ENCODE data around the gene LINGO3.

The LINGO3 gene

DNA sequence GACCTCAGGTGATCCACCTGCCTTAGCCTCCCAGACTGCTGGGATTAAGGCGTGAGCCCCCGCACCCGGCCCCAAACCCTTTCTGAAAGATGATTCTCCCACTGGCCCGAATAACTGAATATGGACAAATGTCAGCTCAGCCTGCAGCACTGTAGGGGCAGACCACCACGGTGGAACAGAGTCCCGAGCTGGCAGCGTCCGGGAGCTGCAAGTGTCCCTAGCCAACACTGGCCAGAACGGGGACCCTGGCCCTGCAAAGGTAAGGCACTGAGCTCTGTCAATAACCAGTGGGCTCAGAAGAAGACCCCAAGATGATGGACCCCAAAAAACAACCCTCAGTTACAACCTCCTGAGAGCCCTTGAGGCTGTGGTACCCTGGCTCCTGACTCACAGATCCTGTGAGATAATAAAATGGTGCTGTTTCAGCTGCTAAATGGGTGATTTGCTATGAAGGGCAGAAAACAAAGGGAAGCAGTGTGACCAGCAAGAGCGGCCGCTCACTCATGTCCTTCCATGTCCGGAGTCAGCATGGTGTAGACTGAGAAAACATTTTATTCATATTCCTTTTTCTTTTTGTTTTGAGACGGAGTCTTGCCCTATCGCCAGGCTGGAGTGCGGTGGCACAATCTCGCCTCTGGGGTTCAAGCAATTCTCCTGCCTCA lies 18.9 kb upstream of the LINGO3 start:
- no peak for DNase-seq (ENCODE audit: low read depth)

DNA sequence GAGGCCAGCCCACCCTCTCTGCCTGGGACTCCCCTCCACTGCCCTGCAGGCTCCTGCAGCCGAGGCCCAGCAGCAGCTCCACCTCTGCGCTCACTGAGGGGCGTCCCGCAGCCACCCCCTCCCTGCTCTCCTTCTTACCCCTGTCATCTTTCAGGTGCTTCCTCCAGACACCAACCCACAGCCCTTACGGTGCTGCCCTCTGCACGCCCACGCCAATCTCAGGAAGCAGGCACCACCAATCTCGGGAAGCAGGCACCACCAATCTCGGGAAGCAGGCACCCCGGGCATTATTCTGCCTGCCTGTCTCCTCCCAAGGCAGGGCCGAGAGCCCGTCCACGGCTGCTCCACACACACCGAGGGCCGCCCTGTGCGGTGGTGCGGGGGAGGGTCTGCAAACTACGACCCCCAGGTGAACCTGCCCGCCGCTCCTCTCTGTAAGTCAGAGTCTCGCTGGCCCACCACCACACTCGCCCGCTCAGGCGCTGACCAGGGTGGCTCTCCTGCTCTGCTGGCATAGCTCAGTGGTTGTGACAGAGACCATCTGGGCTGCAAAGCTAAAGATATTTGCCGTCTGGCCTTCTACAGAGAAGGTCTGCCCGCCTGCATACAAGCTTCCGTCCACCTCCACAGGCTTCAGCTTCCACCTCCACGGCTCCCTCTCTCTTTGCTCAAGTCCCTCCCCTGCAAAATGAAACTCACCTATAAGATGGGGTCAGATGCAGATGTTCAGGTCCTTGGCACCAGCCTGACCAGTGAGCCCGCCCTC lies 17.5 kb upstream of the LINGO3 start:
- no peak for DNase-seq (ENCODE audit: low read depth)

DNA sequence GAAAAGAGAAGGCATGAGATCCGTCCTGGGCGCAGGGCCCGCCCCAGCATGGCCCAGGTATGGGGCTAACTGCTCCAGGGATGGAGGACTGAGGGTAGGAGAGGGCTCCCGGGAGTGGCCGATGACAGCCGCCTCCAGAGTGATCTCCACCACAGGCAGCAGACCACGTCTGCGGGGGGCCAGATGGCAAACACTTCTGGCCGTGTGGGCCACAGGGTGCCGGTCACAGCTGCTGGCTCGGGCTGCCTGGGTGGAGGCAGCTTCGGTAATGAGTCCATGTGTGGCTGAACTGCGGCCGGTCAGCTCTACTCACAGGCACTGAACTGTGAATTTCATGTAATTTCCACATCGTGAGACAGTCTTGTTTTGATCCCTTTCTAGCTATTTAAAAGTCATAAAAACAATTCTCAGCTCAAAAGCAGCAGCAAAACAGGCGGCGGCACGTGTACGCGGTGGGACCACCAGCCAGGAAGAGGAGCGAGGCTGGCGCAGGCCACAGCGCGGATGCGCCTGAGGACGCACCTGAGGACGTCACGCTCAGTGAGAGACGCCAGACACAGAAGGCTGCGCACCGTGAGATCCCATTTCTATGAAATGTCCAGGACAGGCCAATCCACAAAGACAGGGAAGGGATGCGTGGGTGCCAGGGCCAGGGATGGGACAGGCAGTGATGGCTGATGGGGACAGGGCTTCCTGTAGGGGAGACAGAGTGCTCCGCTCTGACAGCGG lies 16.4 kb upstream of the LINGO3 start:
- no peak for DNase-seq (ENCODE audit: low read depth)

DNA sequence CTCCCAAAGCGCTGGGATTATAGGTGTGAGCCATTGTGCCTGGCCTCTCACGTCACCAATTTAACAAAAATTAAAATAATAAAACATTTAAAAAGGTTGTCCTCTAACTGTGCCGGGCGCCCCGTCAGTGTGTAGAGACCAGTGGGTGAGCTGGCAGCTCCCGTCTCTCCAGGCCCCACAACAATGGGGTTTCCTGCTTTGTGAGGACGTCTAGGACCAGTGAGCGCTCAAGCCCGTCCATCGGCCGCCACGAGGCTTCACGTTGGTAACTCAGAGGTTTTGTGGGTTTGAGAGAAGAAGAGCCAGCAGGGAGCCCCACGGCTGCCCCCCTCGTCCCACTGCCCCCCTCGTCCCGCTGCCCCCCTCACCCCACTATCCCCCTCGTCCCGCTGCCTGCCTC lies 15.8 kb upstream of the LINGO3 start:
- no peak for DNase-seq (ENCODE audit: low read depth)

GRCh38 chr19:2321565-2322283 lies 13.8 kb upstream of the LINGO3 start:
- no peak for DNase-seq (ENCODE audit: low read depth)

DNA sequence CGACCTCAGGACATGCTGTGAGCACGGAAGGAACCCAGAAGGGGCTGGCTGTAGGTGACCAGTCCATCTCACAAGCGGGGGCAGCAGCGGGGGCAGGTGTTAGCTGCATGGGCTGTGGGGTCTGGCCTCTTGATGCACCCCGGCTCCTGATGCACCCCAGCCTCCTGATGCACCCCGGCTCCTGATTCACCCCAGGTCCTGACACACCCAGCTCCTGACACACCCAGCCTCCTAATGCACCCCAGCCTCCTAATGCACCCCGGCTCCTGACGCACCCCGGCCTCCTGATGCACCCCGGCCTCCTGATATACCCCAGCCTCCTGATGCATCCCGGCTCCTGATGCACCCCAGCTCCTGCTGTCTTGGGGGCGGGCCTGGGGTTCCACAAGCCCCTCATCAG lies 13.0 kb upstream of the LINGO3 start:
- no peak for DNase-seq (ENCODE audit: low read depth)

GRCh38 chr19:2320049-2320448 lies 12.1 kb upstream of the LINGO3 start:
- no peak for DNase-seq (ENCODE audit: low read depth)

DNA sequence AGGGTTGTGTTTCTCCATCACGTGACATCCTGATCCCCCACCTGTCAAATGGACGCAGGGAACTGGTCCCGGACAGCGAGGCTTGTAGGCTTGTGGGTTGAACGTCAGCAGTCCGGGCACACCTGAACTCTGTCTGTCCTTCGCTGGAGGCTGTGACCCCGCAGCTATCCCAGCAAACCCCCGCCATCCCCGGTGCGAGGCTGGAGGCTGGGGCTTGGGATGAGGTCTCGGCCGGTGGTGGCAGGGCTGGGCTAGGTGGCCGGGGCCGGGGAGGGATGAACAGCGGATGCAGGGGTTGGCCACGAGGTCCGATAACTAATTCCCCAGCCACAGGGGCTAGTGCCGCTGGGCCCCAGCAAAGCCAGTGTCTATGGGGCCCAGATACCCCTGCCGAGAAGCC lies 11.6 kb upstream of the LINGO3 start:
- DNase-seq (ENCODE audit: low read depth) = no peak

DNA sequence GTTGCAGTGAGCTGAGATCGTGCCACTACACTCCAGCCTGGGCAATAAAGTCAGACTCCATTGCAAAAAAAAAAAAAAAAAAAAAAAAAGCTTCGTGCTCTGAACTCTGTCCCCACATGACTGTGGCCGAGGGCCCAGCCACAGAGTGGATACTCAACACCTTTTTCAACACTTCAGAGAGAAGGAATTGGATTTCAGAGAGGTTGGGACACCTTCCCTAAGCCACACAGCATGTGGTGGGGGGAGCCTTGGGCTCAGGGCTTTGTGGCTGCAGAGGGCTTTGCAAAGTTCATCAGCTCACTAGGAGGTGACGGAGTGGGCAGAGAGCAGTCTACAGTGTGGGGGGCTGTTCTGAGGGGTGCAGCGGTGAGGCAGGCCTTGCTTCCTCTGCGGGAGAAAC lies 11.0 kb upstream of the LINGO3 start:
- no peak for DNase-seq (ENCODE audit: low read depth)

GRCh38 chr19:2317756-2318155 lies 9.8 kb upstream of the LINGO3 start:
- DNase-seq (ENCODE audit: low read depth) = no peak

- DNase-seq (ENCODE audit: low read depth) = no peak
Observed at GRCh38 chr19:2317300-2317699, 9.3 kb upstream of the LINGO3 start.

DNA sequence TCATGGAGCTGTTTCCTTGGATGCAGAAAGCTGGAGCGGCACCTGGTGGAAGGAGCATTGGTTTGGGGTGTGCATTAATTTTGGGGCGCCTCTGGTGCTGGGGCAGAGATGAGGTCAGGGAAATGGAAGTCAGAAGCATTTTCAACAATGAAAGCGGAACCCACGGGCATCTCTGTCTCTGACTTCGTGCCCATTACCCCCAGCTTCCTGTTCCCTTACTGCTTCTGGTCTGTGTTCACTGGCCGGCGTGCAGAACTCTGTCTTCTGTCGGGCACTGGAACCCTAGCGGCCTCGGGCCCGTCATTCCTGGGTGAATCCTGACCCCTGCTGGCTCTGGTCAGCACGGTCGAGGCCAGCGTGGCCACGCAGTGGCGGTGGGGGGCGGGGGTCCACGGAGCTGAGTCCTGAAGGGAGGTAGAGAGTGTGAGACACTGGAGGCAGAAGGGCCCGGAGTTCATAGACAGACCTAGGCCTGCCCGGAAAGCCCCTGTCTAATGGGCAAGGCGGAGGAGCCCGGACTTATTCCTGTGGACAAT lies 7.9 kb upstream of the LINGO3 start:
- DNase-seq (ENCODE audit: low read depth) = peak; percentile 60

GRCh38 chr19:2315121-2315817 lies 7.3 kb upstream of the LINGO3 start:
- DNase-seq (ENCODE audit: low read depth) = no peak

DNA sequence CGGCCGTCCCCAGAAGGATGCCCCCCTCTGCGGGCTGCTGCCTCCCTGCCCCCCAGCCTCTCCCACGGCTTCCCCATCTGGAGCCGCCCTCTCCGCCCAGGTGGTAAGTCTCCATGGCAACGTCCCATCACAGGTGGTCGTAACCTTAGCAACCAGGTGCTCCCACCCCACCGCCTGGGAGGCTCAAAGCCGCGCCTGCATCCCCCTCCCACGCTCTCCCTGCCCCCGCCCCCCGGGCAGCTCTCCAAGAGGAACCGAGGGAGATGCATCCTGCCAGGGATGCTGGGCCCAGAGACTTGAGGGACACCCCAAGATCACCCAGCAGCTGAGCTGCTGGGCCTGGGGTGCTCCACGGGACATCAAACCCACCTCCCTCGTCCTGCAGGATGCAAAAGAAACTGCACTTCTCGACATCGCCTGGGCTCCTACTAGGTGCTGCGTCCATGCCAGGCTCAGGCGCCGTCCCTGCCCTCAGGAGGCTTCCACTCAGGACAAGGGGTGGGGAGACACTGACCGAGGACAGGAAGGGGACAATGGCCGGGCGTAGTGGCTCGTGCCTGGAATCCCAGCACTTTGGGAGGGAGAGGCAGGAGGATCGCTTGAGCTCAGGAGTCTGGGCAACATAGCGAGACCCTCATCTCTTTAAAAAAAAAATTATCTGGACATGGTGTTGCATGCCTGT lies 5.0 kb upstream of the LINGO3 start:
- DNase-seq (ENCODE audit: low read depth) = no peak

DNA sequence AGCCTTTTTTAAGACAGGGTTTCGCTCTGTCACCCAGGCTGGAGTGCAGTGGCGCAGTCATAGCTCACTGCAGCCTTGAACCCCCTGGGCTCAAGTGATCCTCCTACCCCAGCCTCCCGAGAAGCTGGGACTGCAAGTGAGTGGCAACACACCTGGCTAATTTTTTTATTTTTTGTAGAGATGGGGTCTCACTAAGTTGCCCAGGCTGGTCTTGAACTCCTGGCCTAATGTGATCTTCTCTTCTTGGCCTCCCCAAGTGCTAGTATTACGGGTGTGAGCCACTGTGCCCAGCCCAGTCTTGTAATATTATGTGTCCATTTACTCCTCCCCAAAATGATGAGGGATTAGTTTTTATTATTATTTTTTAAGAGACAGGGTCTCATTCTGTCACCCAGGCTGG lies 3.1 kb upstream of the LINGO3 start:
- DNase-seq (ENCODE audit: low read depth) = no peak

GRCh38 chr19:2309734-2310362 lies 1.9 kb upstream of the LINGO3 start:
- no peak for DNase-seq (ENCODE audit: low read depth)

- no peak for DNase-seq (ENCODE audit: low read depth)
Observed at GRCh38 chr19:2307518-2308012, 389 bp downstream of the LINGO3 start.

DNA sequence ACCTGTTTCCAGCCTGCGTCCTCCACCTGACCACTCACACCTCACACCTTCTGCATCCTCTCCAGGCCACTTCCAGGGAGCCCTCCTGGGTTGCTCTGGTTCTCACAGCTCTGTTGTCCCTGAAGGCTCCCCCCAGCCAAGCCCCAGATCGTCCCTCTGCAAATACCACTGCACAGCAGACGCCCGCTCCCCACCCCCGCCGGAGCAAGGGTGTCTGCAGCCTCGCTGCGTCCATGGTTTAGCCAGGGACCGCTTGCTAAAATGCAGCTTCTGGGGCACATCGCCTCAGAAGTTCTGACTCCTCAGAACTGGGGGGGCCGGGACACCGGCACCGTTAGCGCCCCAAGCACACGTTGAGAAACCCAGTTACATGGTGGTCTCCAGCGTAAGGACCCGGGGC lies 983 bp downstream of the LINGO3 start:
- DNase-seq (ENCODE audit: low read depth) = no peak

GRCh38 chr19:2306281-2306806 lies 1.6 kb downstream of the LINGO3 start:
- DNase-seq (ENCODE audit: low read depth) = no peak
